GM12801 (cell line): ENCODE measurements around the gene AOPEP.

Source experiments
- CTCF ChIP-seq: IDR thresholded peaks from one replicate; pipeline ENCODE4 v1.5.1; 2011; ENCODE audit warnings: control low read depth; ENCODE audit not compliant: insufficient read length; ENCODE audit errors: extremely low read depth

AOPEP gene

GRCh38 chr9:95101326-95101725, 374.8 kb downstream of the AOPEP start:
- TF ChIP-seq CTCF = no peak

GRCh38 chr9:95102001-95102433, 375.5 kb downstream of the AOPEP start:
- TF ChIP-seq CTCF = no peak

- TF ChIP-seq CTCF = no peak
Observed at GRCh38 chr9:95102572-95102971, 376.1 kb downstream of the AOPEP start.

- TF ChIP-seq CTCF = no peak
Observed at GRCh38 chr9:95103281-95103771, 376.8 kb downstream of the AOPEP start.

- TF ChIP-seq CTCF = no peak
Observed at GRCh38 chr9:95103871-95104580, 377.5 kb downstream of the AOPEP start.

GRCh38 chr9:95104581-95104960, 378.1 kb downstream of the AOPEP start:
- TF ChIP-seq CTCF = no peak

GRCh38 chr9:95104980-95105379, 378.5 kb downstream of the AOPEP start:
- no peak for TF ChIP-seq CTCF
